ENCODE data around the gene LANCL2. TPM values are rescaled to one million over a fixed set of nuclear protein-coding genes. Genes with fewer than 3 reads are reported as not detected.

The LANCL2 gene
- total and polyA plus RNA-seq, 8 donors = 4.9 to 25.9 (median 16.4) TPM

GRCh38 chr7:55326945-55327626 is 38.1 kb upstream of the LANCL2 start:
- no peak overlapping the region for H3K4me3 ChIP-seq
- H3K4me1 ChIP-seq = peaks cover 5 to 17% (median 13%) of the 10 kb centered on the region in 4 donors
- TF ChIP-seq POLR2AphosphoS5 (IDR thresholded peaks at IDR 0.05) (no peak), EP300 (IDR thresholded peaks at IDR 0.05) (no peak), POLR2A (IDR thresholded peaks at IDR 0.05) (no peak), CTCF (IDR thresholded peaks at IDR 0.05) (no peak)
- H3K27ac ChIP-seq = no peak overlapping the region
- 72 to 82% (median 78%) methylated on average over 7 of the region's 7 CpGs for WGBS, 5 donors
- H3K27me3 ChIP-seq = no peaks in the 10 kb centered on the region
- intact Hi-C loops (cut with DNase I; ENCODE audit: low total_unique reads) = no loop called here
- no peaks in the 10 kb centered on the region for H3K36me3 ChIP-seq
- H3K9me3 ChIP-seq = no peaks in the 10 kb centered on the region
- DNase-seq = no peak

GRCh38 chr7:55335151-55335550 is 30.0 kb upstream of the LANCL2 start:
- intact Hi-C loops (cut with DNase I; ENCODE audit: low total_unique reads) = no loop called here
- Histone ChIP-seq H3K36me3 (no peaks in the 10 kb centered on the region), H3K4me1 (no peaks in the 10 kb centered on the region), H3K27me3 (no peaks in the 10 kb centered on the region), H3K27ac (no peak overlapping the region), H3K9me3 (no peaks in the 10 kb centered on the region), H3K4me3 (no peak overlapping the region)
- DNase-seq = no peak
- no peak for TF ChIP-seq POLR2A (IDR thresholded peaks at IDR 0.05)
- no peak for TF ChIP-seq POLR2AphosphoS5 (IDR thresholded peaks at IDR 0.05)
- no peak for TF ChIP-seq EP300 (IDR thresholded peaks at IDR 0.05)
- no peak for TF ChIP-seq CTCF (IDR thresholded peaks at IDR 0.05)
- 67 to 86% (median 72%) methylated on average over 4 to 5 of the region's 5 CpGs for WGBS, 5 donors

- Histone ChIP-seq H3K36me3 (no peaks in the 10 kb centered on the region), H3K27me3 (no peaks in the 10 kb centered on the region), H3K4me3 (no peak overlapping the region), H3K9me3 (no peaks in the 10 kb centered on the region), H3K27ac (no peak overlapping the region), H3K4me1 (no peaks in the 10 kb centered on the region)
- intact Hi-C loops (cut with DNase I; ENCODE audit: low total_unique reads) = no loop called here
- TF ChIP-seq POLR2A (IDR thresholded peaks at IDR 0.05) = no peak
- TF ChIP-seq EP300 (IDR thresholded peaks at IDR 0.05) = no peak
- TF ChIP-seq CTCF (IDR thresholded peaks at IDR 0.05) = no peak
- no peak for TF ChIP-seq POLR2AphosphoS5 (IDR thresholded peaks at IDR 0.05)
- no peak for DNase-seq
- 77 to 85% (median 80%) methylated on average over 5 of the region's 5 CpGs for WGBS, 5 donors
These were observed 29.4 kb upstream of the LANCL2 start for GRCh38 chr7:55335786-55336185.

GRCh38 chr7:55336540-55336939 is 28.6 kb upstream of the LANCL2 start:
- intact Hi-C loops (cut with DNase I; ENCODE audit: low total_unique reads) = no loop called here
- Histone ChIP-seq H3K36me3 (no peaks in the 10 kb centered on the region), H3K9me3 (no peaks in the 10 kb centered on the region), H3K27ac (no peak overlapping the region), H3K27me3 (no peaks in the 10 kb centered on the region), H3K4me3 (no peak overlapping the region), H3K4me1 (no peaks in the 10 kb centered on the region)
- TF ChIP-seq EP300 (IDR thresholded peaks at IDR 0.05) (no peak), POLR2A (IDR thresholded peaks at IDR 0.05) (no peak), CTCF (IDR thresholded peaks at IDR 0.05) (no peak), POLR2AphosphoS5 (IDR thresholded peaks at IDR 0.05) (no peak)
- 40 to 60% (median 46%) methylated on average over 3 of the region's 3 CpGs for WGBS, 5 donors
- DNase-seq = no peak

Data from stomach (tissue), 9 donors.